GM19463 (cell line): Measurements from ENCODE around the gene COMMD4.
"Not testable (repeated sequence)": the region's sequence is repeated elsewhere in the genome, so short reads cannot be mapped to it uniquely, and the experiment has no call there.

ENCODE experiments used
- ATAC-seq: cut with Tn5 transposase; IDR thresholded peaks from one replicate; pipeline ENCODE4 v1.9.1; 2021; ENCODE audit warnings: mild to moderate bottlenecking, moderate library complexity; ENCODE audit not compliant: unreplicated experiment

The COMMD4 gene

DNA sequence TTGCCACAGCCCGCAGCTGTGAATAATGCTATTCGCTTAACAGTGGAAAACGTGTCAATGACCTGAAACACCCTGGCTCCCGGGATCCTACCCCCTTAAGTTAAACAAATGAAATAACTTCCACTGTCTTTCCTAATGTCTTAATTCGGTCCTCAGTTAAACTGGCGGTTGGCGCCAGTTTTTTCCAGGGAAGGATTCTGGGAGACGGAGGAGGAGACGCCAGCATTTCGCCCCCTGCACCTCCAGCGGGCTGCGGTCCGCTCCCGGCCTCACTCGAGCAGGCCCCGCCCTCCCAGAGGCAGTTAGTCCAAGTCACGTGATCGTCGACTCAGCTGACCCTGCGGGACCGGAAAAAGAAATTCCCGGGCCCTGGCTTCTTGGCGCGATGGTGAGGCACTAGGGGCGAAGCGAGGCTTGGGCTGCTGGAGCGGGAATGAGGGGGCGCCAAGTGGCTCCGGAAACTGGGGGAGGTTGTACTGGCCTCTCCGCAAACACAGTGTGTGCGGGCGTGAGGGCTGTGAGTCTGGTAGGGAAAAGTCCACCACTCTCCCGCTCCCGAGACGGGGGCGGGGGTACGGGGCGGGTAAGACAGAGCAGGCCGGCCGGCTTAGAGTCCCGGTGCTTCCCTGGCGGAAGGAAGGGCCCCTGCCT is at the start of gene COMMD4:
TSS of gene COMMD4 (plus strand) at position 359 of the 651 bp plus-strand sequence. CDS start at position 386, 27 bp downstream.
- peak; percentile 73 for ATAC-seq

DNA sequence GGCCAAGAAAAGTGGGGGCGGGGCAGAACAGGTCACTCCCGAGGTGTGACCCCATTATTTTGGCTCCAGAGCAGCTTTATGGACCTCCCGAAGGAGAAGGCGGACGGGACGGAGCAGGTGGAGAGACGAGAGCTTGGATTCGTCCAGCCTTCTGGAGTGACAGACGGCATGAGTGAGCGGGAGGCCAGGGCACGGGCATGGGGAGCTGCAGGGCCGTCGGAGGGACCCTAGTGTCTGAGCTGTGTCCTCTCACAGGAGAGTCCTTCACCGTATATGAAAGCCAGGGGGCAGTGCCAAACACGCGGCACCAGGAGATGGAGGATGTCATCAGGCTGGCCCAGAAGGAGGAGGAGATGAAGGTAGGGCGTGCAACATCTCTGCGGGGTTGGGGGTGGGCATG is 42.2 kb upstream of the COMMD4 start:
- not testable (repeated sequence) for ATAC-seq

DNA sequence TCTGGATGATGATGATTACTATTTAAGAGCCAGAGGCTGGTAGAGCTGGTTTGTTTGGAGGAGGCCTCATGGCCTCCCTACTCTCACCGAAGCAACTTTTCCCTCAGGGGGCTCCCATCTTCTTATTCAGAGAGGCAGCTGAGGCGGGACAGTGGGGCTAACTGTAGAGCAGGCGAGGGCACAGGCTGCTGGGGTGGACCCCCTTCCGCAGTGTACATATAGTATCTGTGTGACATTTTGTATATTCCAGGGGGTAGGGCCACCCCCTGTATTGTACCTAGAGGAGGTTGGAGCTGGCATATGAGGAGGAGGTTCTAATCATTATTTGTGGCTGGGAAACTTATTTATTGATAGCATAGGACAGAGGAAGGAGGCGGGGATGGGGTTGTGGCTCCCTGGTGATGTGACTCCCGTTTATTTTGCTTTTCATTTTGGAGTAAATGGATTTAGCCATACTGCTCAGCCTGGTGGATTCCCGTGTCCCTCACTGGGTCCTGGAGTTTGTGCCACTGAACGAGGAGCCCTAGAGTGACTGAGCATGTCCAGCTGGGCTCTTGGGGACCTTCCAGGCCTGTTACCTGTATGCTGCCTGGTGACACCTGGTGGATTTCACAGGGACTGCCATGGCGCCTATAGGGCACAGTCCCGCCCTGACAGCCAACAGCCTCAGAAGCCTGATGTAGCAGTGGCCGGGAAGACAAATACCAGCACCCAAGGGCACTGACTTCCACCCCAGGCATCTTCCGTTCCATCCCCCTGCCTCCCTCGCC is 37.1 kb upstream of the COMMD4 start:
- ATAC-seq = not testable (repeated sequence)

DNA sequence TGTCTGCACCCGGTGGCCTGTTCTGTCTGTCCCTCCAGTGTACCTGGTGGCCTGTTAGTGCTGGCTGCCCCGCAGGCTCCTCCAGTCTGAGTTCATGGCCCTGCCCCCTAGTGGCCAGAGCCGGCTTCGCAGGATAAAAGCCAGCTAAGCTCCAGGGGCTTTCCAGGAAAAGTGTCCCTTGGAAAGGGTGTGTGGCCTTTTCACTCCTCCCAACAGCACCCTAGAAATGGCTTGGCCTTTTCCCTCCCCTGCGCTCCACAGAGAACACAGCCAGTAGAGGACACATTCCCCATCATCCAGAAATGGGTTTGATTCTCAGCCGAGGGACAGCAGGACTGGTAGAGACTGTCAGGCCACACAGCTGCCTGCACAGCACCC is 36.6 kb upstream of the COMMD4 start:
- not testable (repeated sequence) for ATAC-seq

DNA sequence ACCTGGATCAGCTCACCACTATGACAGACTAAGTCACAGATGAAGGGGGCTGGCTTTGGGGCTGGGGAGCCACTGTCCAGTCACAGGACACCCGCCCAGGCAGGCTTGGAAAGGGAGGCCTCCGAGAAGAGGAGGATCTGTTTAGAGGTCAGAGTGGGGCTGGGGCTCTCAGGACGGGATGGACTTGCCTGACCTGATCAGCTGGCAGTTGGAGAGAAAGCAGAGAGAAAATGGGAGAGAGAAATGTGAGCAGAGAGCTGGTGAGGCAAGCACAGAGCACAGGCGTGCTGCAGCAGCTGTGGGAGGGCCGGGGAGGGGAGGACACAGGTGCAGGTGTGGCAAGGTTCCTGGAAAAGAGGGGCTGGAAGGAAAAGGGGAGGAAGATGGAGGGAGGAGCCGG is 35.8 kb upstream of the COMMD4 start:
- ATAC-seq = not testable (repeated sequence)

DNA sequence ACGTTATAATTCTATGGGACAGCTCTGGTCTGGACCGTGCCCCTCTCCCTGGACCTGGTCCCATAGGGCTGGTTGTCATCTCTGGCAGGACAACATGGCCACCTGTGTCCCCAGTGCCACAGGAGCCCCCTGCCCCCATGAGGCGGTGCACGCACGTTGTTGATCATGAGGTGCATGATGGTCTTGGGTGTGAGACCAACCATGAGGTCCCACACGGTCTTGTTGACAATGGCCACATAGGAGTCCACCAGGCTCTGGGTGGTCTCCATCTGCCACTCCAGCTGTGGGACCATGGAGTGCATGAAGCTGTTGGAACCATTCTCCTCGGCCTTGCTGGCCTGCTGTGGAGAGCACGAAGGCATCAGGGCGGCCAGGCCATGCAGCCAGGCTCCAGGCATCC is 33.5 kb upstream of the COMMD4 start:
- ATAC-seq = no peak

DNA sequence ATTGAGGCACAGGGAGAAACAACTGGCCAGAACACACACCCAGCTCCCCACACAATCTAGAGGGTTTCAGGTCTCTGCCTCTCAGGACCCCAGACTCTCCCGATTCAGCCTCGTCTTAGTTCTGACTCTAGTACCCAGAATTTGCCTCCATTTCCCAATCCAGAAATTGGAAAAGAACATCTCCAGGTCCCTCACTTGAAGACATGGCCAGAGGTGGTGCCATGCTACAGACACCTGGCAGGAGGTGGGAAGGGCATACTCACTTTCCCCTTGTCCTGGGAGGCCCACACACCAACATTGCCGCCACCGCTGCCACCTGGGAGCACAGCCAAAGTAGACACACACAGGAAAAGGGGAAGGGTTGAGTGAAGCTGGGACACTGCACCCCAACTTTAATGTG is 33.1 kb upstream of the COMMD4 start:
- ATAC-seq = not testable (repeated sequence)

DNA sequence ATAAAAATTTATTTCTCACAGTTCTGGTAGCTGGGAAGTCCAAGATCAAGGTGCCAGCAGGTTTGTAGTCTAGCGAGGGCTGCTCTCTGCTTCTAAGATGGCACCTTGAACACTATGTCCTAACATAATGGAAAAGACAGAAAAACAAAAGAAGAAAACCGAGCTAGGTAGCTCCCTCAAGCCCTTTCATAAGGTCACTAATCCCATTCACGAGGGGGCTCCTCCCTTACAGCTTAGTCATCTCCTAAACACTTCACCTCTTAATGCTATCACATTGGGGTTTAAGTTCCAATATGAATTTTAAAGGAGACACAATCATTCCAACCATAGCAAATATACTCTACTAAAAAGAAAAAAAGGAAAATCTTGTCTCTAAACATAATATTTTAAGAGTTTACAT is 29.7 kb upstream of the COMMD4 start:
- ATAC-seq = no peak

DNA sequence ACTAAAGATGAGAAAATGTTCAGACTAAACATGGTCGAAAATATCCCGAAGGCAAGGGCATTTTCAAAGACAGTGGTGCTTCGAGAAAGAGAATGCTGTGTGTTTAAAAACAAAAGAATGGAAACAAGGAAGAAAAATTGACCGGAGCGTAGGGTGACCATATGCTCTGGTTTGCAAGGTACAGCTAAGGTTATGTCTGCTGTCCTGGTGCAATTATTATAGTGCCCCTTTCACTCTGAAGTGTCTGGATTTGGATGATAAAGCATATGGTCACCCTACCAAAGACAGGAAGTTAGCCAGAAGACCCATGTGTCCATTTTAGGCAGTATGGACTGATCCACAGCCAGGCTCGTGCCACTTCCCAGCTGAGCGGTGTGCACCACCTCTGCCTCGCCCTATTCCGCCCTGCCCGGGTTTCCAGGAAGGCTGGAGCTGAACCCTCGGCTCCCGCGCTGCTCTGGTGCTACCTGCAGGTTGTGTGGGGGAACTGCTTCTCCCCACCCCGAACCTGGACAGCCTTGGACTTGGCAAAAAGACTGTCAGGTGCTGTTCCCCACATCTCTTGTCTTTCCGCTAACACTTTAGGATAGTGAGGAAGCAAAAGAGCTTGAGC is 28.0 kb upstream of the COMMD4 start:
- no peak for ATAC-seq

DNA sequence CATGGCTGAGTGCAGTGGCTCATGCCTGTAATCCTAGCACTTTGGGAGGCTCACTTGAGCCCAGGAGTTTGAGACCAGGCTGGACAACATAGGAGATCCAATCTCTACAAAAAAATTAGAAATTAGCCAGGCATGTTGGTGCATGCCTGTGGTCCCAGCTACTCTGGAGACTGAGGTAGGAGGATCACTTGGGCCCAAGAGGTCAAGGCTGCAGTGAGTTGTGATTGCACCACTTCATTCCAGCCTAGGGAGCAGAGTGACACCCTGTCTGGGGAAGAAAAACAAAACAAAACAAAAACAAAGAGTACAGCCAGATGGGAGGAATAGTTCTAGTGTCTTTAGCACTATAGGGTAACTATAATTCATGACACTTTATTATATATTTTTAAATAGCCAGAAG is 26.2 kb upstream of the COMMD4 start:
- ATAC-seq = no peak

DNA sequence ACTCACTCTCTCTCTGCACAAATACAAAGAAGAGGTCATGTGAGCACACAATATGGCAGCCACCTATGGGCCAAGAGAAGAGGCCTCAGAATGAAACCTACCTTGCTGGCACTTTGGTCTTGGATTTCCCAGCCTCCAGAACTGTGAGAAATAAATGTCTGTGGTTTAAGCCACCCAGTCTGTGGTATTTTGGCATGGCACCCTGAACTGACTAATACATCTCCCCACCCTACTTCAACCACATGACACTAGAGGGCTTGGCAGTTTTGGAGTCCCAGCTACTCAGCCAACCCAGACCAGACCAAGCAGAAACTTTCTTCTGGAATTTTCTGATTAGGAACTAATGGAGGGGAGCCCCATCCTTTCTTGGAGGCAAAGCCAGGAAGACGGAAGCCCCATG is 23.3 kb upstream of the COMMD4 start:
- not testable (repeated sequence) for ATAC-seq

DNA sequence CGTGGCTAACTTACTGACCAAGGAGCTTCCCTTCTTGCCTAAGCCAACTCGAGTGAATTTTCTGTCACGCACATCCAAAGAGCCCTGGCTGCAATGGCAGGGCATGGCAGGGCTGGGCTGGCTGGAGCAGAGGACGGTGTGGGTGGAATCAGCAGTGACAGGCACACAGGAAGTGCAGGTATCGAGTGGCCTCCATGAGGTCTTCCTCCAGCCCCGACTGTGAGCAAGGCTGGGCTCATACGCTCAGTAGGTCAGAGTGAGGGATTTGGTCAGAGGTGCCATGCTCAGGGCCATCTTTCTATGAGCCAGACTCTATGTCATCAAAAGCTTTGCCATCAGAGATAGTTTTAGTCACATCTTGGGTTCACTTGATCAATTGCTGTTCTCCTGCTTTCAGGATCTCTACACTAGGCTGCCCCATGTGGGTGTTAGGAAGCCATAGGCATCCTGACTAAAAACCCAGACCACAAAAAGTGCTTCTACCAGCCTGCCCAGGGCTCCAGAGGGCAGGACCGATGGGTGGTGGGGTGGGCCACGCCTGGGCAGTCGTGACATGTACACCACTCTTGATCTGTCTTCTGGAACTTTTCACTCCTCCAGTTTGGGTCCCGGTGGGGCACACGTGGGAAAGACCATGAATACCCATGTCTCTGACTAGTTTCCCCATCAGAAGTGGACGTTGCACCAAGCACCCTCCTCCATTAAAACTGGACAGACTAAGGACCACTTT is 22.6 kb upstream of the COMMD4 start:
- no peak for ATAC-seq

DNA sequence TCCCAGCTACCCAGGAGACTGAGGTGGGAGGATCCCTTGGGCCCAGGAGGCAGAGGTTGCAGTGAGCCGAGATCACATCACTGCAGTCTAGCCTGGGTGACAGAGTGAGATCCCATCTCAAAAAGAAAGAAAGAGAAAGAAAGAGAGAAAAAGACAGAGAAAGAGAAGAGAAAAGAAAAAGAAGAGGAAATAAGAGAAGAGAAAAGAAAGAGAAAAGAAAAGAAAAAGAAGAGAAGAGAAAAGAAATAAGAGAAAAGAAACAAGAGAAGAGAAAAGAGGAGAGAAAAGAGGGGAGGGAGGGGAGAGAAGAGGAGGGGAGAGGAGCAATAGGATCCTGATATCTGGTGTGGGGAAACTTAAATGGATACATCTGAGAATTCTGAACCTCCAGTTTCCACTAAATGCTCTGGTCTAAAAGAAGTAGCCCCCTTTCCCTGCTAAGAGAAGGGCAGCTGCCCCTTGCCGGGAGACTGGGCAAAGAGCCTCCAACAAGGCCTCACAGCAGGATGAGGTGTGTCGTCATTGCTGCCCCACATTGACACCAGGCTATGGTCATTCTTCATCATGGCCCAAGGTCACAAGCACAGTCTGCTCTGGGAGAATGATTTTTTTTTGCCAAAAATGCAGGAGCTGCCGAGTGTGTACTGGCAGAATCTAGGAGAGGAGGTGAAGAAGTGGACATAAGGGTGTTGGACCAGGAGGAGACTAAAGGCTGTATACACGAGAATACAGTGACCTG is 21.1 kb upstream of the COMMD4 start:
- ATAC-seq = no peak

DNA sequence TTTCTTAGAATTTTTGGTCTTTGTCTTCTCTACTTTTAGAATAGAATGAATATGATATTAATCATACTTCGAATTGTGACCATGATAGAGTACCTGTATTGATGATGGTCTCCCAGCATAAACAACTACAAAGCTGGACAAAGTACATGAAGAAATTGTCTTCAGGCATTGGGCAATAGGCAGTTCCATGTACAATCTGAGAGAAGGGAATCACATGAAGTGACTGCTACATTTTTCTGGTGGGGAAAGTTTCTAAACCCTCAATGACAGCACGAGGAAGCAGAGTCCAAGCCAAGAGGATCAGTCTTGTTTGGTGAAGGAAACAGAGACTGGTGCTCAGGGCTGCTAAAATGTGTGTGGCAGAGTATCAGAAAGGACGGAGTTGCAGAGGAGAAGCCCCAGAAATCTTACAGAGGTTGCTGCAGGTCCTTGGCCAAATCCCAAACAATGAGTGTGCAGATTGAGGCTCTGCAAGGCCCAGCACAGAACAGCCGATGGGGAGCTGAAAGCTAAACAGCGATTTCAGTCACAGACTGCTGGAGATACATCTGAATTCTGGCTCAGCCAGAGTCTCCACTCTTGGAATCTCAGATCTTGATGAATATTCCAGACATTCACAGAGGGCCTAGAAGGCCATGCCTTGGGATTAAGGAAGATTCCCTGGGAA is 16.5 kb upstream of the COMMD4 start:
- ATAC-seq = not testable (repeated sequence)

DNA sequence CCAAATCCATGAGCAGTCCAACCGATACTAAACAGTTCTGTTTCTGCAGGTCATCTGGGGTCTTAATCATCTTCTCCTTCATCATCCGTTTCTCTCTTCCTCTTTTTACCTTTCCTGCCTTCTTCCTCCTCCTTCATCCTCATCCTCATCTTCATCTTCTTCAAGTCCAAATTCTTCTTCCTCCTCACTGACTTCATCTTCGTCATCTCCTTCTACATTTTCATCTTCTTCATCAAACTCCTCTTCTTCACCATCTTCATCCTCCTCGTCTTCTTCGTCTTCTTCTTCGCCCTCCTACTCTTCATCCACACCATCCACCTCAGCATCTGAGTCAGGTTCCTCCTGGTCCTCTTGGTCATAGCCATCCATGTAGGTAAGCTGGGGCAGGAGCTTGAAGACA is 14.2 kb upstream of the COMMD4 start:
- ATAC-seq = no peak

DNA sequence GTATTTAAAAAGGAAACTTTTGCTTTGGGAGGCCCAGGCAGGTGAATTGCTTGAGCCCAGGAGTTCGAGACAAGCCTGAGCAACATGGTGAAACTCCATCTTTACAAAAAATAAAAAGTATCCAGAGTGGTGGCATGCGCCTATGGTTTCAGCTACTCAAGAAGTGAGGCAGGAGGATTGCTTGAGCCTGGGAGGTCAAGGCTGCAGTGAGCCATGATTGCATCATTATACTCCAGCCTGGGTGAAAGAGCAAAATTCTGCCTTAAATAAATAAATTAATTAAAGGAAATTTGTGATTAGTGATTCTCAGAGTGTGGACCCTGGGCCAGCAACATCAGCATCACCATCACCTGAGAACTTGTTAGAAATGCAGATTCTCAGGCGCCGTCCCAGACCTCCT is 9.9 kb upstream of the COMMD4 start:
- ATAC-seq = no peak

DNA sequence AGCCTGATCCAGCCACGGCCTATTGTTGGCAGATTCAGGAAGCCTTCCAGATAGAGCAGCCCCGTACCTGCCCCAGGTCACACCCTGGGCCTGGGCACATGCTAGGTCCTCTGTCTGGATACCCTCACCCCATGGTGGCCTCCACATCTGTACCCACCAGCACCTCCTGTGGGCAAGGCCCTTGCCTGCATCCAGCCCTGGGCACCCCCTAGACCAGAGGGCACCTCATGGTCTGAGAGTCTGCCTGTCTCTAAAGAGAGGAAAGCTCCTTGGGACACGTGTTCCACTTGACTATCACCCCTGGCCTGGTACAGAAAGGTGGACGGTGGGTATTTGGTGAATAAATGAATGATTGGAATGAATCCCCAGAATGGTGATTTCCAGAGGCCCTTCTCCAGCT is 8.9 kb upstream of the COMMD4 start:
- no peak for ATAC-seq

DNA sequence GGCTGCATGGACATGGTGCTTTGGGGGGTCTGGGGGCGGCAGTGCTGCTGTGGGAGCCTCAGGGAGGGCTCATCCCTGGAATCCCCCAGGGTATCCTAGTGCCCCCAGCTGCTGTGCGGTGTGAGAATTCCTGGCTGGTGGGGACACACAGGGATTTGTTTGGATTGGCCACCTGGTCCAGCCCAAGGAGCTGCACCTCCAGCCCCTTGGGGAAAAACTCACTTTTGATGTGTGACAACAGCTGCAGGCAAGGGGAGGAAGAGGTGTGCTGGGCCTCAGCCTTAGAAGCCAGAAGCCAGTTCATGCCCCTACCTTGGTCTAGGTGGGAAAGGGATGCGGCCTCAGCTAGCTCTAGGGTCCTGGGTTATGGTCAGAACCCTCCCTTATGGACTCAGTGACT is 8.4 kb upstream of the COMMD4 start:
- no peak for ATAC-seq

DNA sequence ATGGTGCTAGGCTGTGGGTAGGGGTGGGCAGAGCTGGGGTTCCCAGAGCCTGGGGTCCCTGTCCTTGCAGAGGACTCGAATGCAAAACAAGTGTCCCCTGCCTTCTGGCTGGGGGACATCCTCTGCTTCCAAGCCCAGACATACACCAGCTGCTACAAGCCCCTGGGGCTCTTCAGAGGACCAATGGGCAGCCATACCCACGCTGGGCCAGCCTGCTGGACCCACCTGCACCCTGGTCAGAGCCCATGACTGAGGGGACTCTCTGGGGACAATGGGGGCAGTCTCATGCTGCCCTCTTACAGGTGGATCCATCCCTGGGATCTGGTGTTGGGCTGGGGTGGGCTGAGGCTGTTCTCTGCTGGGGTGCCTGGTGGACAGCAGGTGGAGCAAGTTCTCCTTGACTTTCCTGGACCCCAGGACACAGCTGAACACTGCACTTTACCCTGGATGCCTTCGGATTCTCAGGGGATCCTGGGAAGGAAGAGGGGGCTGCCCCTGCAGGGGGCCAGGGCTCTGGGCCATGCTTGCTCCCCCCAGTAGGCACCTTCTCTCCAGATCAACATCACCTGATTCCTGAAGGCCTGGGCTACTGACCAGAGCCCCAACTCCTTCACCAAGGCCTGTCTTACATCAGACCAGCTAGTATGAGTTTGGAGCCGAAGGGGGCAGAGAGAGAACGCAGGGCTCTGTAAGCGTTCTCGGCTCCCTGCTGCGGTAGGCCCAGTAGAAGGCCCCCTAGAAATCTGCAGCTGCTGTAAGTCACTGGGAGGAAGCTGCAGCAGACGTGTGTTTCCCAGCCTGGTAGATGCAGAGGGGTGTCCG is 7.2 kb upstream of the COMMD4 start:
- ATAC-seq = no peak
